Adrenal gland (tissue), 5 donors: Measurements from ENCODE around the gene ABCC4.

Experiments used
- CTCF ChIP-seq, 6 experiments: fragments of 450-650 bp in 4 of 6; fragments of 200-600 bp in 2 of 6; sonication (generic) in 1 of 6; IDR thresholded peaks; 1 replicate in 5 of 6; 2 replicates in 1 of 6; pipeline versions ENCODE4 v1.5.1 to v1.8.0; 2016 to 2021; ENCODE audit warnings: antibody characterized with exemption in 6 of 6, mild to moderate bottlenecking in 2 of 6, moderate library complexity in 1 of 6
- POLR2A ChIP-seq, 2 donors: fragments of 450-650 bp; IDR thresholded peaks; one replicate each; pipeline ENCODE4 v1.6.1; 2017; ENCODE audit warnings: antibody characterized with exemption in 2 of 2, mild to moderate bottlenecking in 2 of 2, moderate library complexity in 1 of 2
- donor health status: DM: no; HTN: no; CAD: no.

GRCh38 chr13:95261956-95262355, 39.3 kb downstream of the ABCC4 start:
- no peak for TF ChIP-seq CTCF (IDR thresholded peaks at IDR 0.05)
- no peak for TF ChIP-seq POLR2A (IDR thresholded peaks at IDR 0.05)
